Tibial nerve (tissue), 4 donors: Measurements from ENCODE around the gene CERS2. TPM values are rescaled to one million over a fixed set of nuclear protein-coding genes. Genes with fewer than 3 reads are reported as not detected.

Experiments used
- small RNA-seq: library from RNA; depleted of rRNA; stranded (forward); fragments of <200 nt; gene quantifications from one replicate; pipeline ENCODE3, GENCODE V24; 2016
- total RNA-seq, 4 donors: library from RNA; depleted of rRNA; stranded (reverse); fragments of >200 nt; gene quantifications; one replicate each; pipeline ENCODE4 v1.1.0, GENCODE V29; 2016

Gene CERS2
- total RNA-seq, 4 donors from 2014 or later, result 137 to 168 (median 140) TPM

Small RNA genes lying within 50 kb of the gene (small RNA-seq; reads per million reads assigned to genes)
- not detected for gene RNU6-884P

Other genes starting within 250 kb of the CERS2 start
- gene CTSS, start 209.1 kb downstream of the CERS2 start, total RNA-seq, result 10 to 100 TPM; 29.7 to 57.7 (median 41.3) TPM
- 10 to 100 TPM; 42.0 to 87.9 (median 45.5) TPM for gene CTSK, start 166.6 kb downstream of the CERS2 start, total RNA-seq
- gene ARNT, start 98.2 kb downstream of the CERS2 start, total RNA-seq, result 10 to 100 TPM; 56.6 to 67.4 (median 58.6) TPM
- gene CTXND2, start 87.7 kb downstream of the CERS2 start, total RNA-seq, result not detected
- gene SETDB1, start 48.5 kb downstream of the CERS2 start, total RNA-seq, result 10 to 100 TPM; 30.6 to 42.9 (median 35.3) TPM
- gene ANXA9, start 7.5 kb upstream of the CERS2 start, total RNA-seq, result 10 to 100 TPM in 2 of 4 donors, 1 to 10 TPM in 2; 2.1 to 12.2 (median 7.8) TPM
- 10 to 100 TPM; 45.5 to 63.2 (median 49.5) TPM for gene MINDY1, start 32.1 kb upstream of the CERS2 start, total RNA-seq
- gene PRUNE1, start 33.6 kb upstream of the CERS2 start, total RNA-seq, result 10 to 100 TPM; 22.0 to 40.4 (median 28.5) TPM
- gene BNIPL, start 61.8 kb upstream of the CERS2 start, total RNA-seq, result 1 to 10 TPM in 2 of 4 donors, under 1 TPM in 1, not detected in 1; 0.22 to 2.2 (median 1.3) TPM
- 1 to 10 TPM; 5.0 to 9.6 (median 6.5) TPM for gene C1orf56, start 72.9 kb upstream of the CERS2 start, total RNA-seq
- gene CDC42SE1, start 84.8 kb upstream of the CERS2 start, total RNA-seq, result 10 to 100 TPM; 72.4 to 87.4 (median 80.8) TPM
- 1 to 10 TPM; 1.2 to 2.7 (median 2.0) TPM for gene MLLT11, start 85.6 kb upstream of the CERS2 start, total RNA-seq
- gene GABPB2, start 95.9 kb upstream of the CERS2 start, total RNA-seq, result 10 to 100 TPM; 17.4 to 43.1 (median 22.3) TPM
- gene SEMA6C, start 171.8 kb upstream of the CERS2 start, total RNA-seq, result 10 to 100 TPM; 15.5 to 28.7 (median 18.7) TPM
- 10 to 100 TPM in 1 of 4 donors, 1 to 10 TPM in 3; 4.4 to 12.9 (median 8.6) TPM for gene TNFAIP8L2, start 181.8 kb upstream of the CERS2 start, total RNA-seq
- 10 to 100 TPM; 10.1 to 16.5 (median 13.8) TPM for gene LYSMD1, start 191.1 kb upstream of the CERS2 start, total RNA-seq
- gene SCNM1, start 191.3 kb upstream of the CERS2 start, total RNA-seq, result 10 to 100 TPM; 20.5 to 42.6 (median 31.2) TPM
- 1 to 10 TPM in 2 of 4 donors, not detected in 2; 1.1 to 4.8 TPM for gene TMOD4, start 201.1 kb upstream of the CERS2 start, total RNA-seq
- gene VPS72, start 215.4 kb upstream of the CERS2 start, total RNA-seq, result 10 to 100 TPM; 24.5 to 35.5 (median 31.0) TPM
- gene PIP5K1A, start 223.7 kb upstream of the CERS2 start, total RNA-seq, result 10 to 100 TPM; 52.6 to 89.0 (median 62.4) TPM